WTC11 (cell line): ENCODE results near the gene AREL1.

Experiments
- ELF4 ChIP-seq: sonication (generic); formaldehyde crosslinking; IDR thresholded peaks from 2 replicates; pipeline ENCODE4 v1.8.1; 2022; ENCODE audit warnings: low read depth, mild to moderate bottlenecking, moderate library complexity, missing genetic modification reagents
- ESRRA ChIP-seq: sonication (generic); formaldehyde crosslinking; IDR thresholded peaks from 2 replicates; pipeline ENCODE4 v1.8.1; 2022; ENCODE audit warnings: mild to moderate bottlenecking, missing genetic modification reagents, borderline replicate concordance
- NFE2L1 ChIP-seq: sonication (generic); formaldehyde crosslinking; IDR thresholded peaks from 2 replicates; pipeline ENCODE4 v1.8.1; 2023; ENCODE audit warnings: missing genetic modification reagents
- NR1H2 ChIP-seq: sonication (generic); formaldehyde crosslinking; IDR thresholded peaks from 2 replicates; pipeline ENCODE4 v1.9.0; 2021; ENCODE audit warnings: mild to moderate bottlenecking, moderate library complexity, missing genetic modification reagents
- TEAD4 ChIP-seq: sonication (generic); formaldehyde crosslinking; IDR thresholded peaks from 2 replicates; pipeline ENCODE4 v1.8.0; 2022; ENCODE audit warnings: mild to moderate bottlenecking, missing genetic modification reagents
- USF2 ChIP-seq: sonication (generic); formaldehyde crosslinking; IDR thresholded peaks from 2 replicates; pipeline ENCODE4 v1.8.1; 2023; ENCODE audit warnings: mild to moderate bottlenecking, missing genetic modification reagents, moderate library complexity
- ZNF138 ChIP-seq: sonication (generic); formaldehyde crosslinking; conservative IDR thresholded peaks from 2 replicates; pipeline ENCODE4 v1.8.1; 2022; ENCODE audit warnings: mild to moderate bottlenecking, moderate library complexity, missing genetic modification reagents
- ZNF232 ChIP-seq: sonication (generic); formaldehyde crosslinking; IDR thresholded peaks from 2 replicates; pipeline ENCODE4 v1.8.0; 2022; ENCODE audit warnings: mild to moderate bottlenecking, missing genetic modification reagents
- ZNF416 ChIP-seq: fragments of 250-450 bp; sonication (Bioruptor Pico); IDR thresholded peaks from 2 replicates; pipeline ENCODE4 v1.9.0; 2021; ENCODE audit warnings: mild to moderate bottlenecking, inconsistent platforms
- TF ChIP-seq, protein P1 (sequence below): fragments of 200-600 bp; IDR thresholded peaks from 2 replicates; pipeline ENCODE4 v1.8.0; 2022; ENCODE audit warnings: antibody characterized with exemption
- TF ChIP-seq, protein P2 (sequence below): sonication (generic); formaldehyde crosslinking; IDR thresholded peaks from 2 replicates; pipeline ENCODE4 v1.8.1; 2022; ENCODE audit warnings: mild to moderate bottlenecking, missing genetic modification reagents, moderate library complexity, borderline replicate concordance
- TF ChIP-seq, protein P3 (sequence below): sonication (generic); formaldehyde crosslinking; IDR thresholded peaks from 2 replicates; pipeline ENCODE4 v1.8.0; 2023; ENCODE audit warnings: missing genetic modification reagents

DNA sequence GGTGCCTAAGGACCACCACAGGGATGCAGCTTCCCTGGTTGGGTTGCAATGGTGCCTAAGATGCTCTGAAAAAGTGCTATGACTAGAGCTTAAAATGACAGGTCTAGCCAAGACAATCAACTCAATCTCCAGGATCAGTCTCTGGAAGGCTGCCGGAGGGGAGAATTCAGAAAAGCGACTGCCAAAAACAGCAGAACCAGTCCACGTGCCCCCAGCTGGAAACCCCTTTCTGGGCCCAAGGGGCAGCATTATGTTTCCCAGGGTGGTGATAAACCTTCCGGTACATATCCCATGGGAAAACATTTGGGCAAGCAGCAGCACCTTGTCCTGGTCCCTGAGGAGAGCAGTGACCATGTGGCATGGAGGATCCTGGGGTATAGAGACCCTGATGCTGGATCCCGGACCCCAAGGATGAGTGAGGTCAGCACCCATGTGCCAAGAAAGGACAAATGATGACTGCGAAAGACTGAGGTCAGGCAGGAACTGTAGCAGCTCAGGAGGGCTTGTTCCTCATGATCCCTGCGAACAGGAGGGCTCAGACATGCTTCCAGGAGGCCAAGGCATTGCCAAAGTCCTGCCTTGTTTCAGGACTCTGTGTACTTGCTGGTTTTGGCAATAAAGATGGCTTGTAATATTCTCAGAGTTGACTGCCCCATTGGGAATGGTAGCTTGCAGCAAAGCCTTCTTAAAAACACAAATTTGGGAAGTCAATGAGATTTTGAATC is 51.0 kb downstream of the AREL1 start:
- no peak for TF ChIP-seq USF2 (CRISPR knock-in tag)
- TF ChIP-seq, protein P1, sequence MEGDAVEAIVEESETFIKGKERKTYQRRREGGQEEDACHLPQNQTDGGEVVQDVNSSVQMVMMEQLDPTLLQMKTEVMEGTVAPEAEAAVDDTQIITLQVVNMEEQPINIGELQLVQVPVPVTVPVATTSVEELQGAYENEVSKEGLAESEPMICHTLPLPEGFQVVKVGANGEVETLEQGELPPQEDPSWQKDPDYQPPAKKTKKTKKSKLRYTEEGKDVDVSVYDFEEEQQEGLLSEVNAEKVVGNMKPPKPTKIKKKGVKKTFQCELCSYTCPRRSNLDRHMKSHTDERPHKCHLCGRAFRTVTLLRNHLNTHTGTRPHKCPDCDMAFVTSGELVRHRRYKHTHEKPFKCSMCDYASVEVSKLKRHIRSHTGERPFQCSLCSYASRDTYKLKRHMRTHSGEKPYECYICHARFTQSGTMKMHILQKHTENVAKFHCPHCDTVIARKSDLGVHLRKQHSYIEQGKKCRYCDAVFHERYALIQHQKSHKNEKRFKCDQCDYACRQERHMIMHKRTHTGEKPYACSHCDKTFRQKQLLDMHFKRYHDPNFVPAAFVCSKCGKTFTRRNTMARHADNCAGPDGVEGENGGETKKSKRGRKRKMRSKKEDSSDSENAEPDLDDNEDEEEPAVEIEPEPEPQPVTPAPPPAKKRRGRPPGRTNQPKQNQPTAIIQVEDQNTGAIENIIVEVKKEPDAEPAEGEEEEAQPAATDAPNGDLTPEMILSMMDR = no peak
- TF ChIP-seq NR1H2 = no peak
- TF ChIP-seq NFE2L1 = no peak
- TF ChIP-seq, protein P2, sequence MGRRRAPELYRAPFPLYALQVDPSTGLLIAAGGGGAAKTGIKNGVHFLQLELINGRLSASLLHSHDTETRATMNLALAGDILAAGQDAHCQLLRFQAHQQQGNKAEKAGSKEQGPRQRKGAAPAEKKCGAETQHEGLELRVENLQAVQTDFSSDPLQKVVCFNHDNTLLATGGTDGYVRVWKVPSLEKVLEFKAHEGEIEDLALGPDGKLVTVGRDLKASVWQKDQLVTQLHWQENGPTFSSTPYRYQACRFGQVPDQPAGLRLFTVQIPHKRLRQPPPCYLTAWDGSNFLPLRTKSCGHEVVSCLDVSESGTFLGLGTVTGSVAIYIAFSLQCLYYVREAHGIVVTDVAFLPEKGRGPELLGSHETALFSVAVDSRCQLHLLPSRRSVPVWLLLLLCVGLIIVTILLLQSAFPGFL (CRISPR knock-in tag) = no peak
- no peak for TF ChIP-seq TEAD4 (CRISPR knock-in tag)
- TF ChIP-seq, protein P3, sequence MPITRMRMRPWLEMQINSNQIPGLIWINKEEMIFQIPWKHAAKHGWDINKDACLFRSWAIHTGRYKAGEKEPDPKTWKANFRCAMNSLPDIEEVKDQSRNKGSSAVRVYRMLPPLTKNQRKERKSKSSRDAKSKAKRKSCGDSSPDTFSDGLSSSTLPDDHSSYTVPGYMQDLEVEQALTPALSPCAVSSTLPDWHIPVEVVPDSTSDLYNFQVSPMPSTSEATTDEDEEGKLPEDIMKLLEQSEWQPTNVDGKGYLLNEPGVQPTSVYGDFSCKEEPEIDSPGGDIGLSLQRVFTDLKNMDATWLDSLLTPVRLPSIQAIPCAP (CRISPR knock-in tag) = no peak
- TF ChIP-seq ZNF138 (CRISPR knock-in tag) = no peak
- TF ChIP-seq ELF4 (CRISPR knock-in tag) = no peak
- TF ChIP-seq ZNF232 = no peak
- no peak for TF ChIP-seq ZNF416 (CRISPR knock-in tag)
- no peak for TF ChIP-seq ESRRA (CRISPR knock-in tag)
